GM18526 (cell line): Measurements from ENCODE around the gene HMGXB3.

Source experiments
- POLR2A ChIP-seq: IDR thresholded peaks from 3 replicates; pipeline ENCODE4 v1.6.1; 2011; ENCODE audit not compliant: insufficient read length; ENCODE audit errors: extremely low read depth

Gene HMGXB3

GRCh38 chr5:150081541-150082283 lies 81.2 kb downstream of the HMGXB3 start:
- no peak for TF ChIP-seq POLR2A

GRCh38 chr5:150082374-150082773 lies 81.8 kb downstream of the HMGXB3 start:
- no peak for TF ChIP-seq POLR2A

- no peak for TF ChIP-seq POLR2A
Observed at GRCh38 chr5:150082889-150083288, 82.3 kb downstream of the HMGXB3 start.

GRCh38 chr5:150085191-150085912 lies 84.8 kb downstream of the HMGXB3 start:
- no peak for TF ChIP-seq POLR2A

- TF ChIP-seq POLR2A: no peak
Observed at GRCh38 chr5:150085950-150086715, 85.6 kb downstream of the HMGXB3 start, which contains the start of gene CSF1R. Gene CSF1R (minus strand): TSS chr5:150086554. CDS start chr5:150086427, 127 bp downstream.

- TF ChIP-seq POLR2A: no peak
Observed at GRCh38 chr5:150092159-150092787, 91.7 kb downstream of the HMGXB3 start.

GRCh38 chr5:150097152-150097551 lies 96.6 kb downstream of the HMGXB3 start:
- TF ChIP-seq POLR2A: no peak

- no peak for TF ChIP-seq POLR2A
Observed at GRCh38 chr5:150101023-150101422, 100.5 kb downstream of the HMGXB3 start.
